Lower leg skin (tissue), 4 donors: Measurements from ENCODE around the gene PGAP3. TPM values are rescaled to one million over a fixed set of nuclear protein-coding genes. Genes with fewer than 3 reads are reported as not detected.

ENCODE experiments used
- DNase-seq, 2 donors: peaks; one replicate each; pipeline ENCODE4 v3.0.0-alpha.2; 2019; ENCODE audit warnings: low spot score in 2 of 2
- H3K4me3 ChIP-seq: fragments of 200-600 bp; sonication (generic); 2 replicates; pipeline ENCODE4 v1.5.1; 2017; ENCODE audit warnings: mild to moderate bottlenecking, low read depth; ENCODE audit not compliant: poor library complexity, severe bottlenecking
- CTCF ChIP-seq, 3 donors: fragments of 450-650 bp; IDR thresholded peaks; one replicate each; pipeline ENCODE4 v1.5.1; 2016; ENCODE audit warnings: antibody characterized with exemption in 3 of 3, mild to moderate bottlenecking in 3 of 3, moderate library complexity in 2 of 3
- POLR2A ChIP-seq, 2 donors: fragments of 450-650 bp; IDR thresholded peaks; one replicate each; pipeline ENCODE4 v1.6.1; 2016 to 2017; ENCODE audit warnings: antibody characterized with exemption in 2 of 2, mild to moderate bottlenecking in 1 of 2, moderate library complexity in 1 of 2
- WGBS, 2 donors: methylation state at CpG; one replicate each; pipeline ENCODE4 v1.1.5; 2018; 5-methylcytosine and 5-hydroxymethylcytosine counted together
- intact Hi-C: fragments of 100-400 bp; cut with DNase I; formaldehyde crosslinking; loops from one replicate; pipeline ENCODE4 v1.15.0; 2023; ENCODE audit warnings: low total_unique reads
- total RNA-seq, 4 donors: library from RNA; depleted of rRNA; stranded (reverse); fragments of >200 nt; gene quantifications; one replicate each; pipeline ENCODE4 v1.1.0, GENCODE V29; 2016

PGAP3 gene
- total RNA-seq, 4 donors from 2014 or later, result 24.2 to 41.4 (median 28.8) TPM

DNA sequence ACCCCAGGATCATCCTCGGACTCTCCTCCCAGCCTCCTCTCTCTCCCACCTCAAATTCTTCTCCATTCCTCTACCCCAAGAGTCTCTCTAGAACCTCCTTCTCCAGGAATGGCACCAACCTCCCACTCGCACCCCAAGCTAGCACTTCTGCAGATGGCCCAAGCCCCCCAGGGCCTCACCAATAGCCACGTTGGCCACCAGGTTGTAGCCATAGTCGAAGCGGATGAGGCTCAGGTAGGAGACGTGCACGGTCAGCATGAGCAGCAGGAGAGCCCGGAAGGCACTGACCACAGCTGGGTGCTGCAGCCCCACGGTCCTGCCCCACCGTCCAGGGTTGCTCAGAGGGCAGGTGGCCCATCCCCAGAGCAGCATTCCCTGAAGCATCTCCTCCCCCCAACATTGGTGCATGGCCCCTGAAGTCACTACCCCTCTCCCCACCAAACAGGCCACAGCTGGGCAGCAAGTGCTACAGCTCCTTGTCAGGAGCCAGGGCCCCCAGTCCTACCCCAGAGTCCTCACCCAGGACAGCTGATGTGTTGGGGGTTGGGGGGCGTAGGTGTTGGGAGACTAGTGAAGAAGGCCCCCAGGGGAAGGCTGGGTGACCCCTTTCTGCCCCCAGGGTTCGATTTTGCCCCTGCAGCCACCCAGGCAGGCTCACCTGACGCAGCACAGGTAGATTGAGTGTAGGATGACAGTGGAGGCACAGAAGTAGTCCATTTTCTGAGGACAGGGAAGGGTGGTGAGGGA is 14.3 kb downstream of the PGAP3 start:
- intact Hi-C loops, result no loop called here
- WGBS, 2 donors, result 79 to 84% methylated on average over 13 of the region's 13 CpGs
- DNase-seq, result no peak
- no peak overlapping the region for H3K4me3 ChIP-seq
- TF ChIP-seq POLR2A (IDR thresholded peaks at IDR 0.05), result no peak
- no peak for TF ChIP-seq CTCF (IDR thresholded peaks at IDR 0.05)

DNA sequence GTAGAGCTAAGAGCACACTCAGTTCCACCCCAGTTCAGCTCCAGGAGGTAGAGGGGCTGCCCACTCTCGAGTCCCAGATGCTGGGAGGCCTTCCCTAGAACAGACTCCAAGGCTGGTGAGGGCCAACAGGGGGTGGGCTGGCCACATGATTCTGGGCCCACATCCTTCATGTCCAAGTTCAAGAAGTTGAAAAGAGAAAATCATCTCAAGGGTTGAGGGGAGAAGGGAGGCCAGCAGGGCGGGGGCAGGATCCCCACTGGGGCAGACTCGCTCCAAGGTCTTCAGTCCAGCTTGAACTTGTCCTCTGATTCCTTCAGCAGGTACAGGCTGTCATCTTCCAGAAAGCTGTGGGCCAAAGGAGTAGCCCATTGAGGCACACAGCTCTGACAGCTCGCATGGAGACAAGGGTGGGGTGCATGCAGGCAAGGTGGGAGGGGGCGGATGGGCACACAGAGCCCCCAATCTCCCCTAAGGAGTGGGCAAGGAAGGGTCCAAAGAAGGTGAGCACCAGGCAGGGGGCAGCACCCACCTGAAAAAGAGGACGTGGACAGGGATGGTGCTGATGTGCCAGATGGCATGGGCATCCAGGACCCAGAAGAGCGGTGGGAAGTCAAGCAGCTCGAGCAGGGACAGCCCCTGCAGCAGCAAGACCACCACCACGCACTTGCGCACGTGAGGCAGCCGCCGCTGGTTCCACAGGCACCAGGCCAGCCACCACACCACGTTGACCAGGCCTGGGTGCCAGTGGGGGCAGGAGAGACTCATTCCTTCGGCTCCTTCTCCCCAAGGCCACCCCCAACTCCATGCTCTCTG is 15.1 kb downstream of the PGAP3 start:
- no peak overlapping the region for H3K4me3 ChIP-seq
- intact Hi-C loops, result no loop called here
- TF ChIP-seq POLR2A (IDR thresholded peaks at IDR 0.05) (no peak), CTCF (IDR thresholded peaks at IDR 0.05) (no peak)
- no peak for DNase-seq
- 82 to 83% methylated on average over 15 of the region's 15 CpGs for WGBS, 2 donors

GRCh38 chr17:39671651-39672521 is 16.0 kb downstream of the PGAP3 start:
- TF ChIP-seq CTCF (IDR thresholded peaks at IDR 0.05) (peak in 1 of 3 donors; percentile 48), POLR2A (IDR thresholded peaks at IDR 0.05) (no peak)

DNA sequence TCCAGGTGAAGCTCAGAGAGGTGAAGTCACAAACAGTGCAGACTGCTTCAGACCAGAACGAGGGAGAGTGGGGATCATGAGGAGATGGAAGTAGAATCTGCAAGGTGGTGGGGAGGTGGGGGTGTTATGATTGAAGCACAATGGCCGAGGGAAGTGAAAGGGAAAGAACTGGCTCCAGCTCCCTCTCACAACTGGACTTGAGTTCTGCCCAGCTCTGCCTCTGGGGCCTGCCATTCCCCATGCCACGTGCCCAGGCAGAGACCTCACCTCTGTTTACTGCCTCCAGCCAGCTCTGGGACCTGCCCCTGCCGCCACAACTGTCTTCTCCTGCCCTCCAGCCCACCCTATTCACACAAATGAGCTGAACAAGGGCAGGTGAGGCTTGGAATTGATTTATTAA is 17.1 kb downstream of the PGAP3 start:
- no peak for DNase-seq
- H3K4me3 ChIP-seq, result no peak overlapping the region
- intact Hi-C loops, result no loop called here
- WGBS, 2 donors, result 41 to 54% methylated on average over 4 of the region's 4 CpGs
- TF ChIP-seq POLR2A (IDR thresholded peaks at IDR 0.05) (no peak), CTCF (IDR thresholded peaks at IDR 0.05) (no peak)

More at GRCh38 chr17:39671651-39672521, 16.0 kb downstream of the PGAP3 start:
- intact Hi-C loops, result no loop called here
- WGBS, 2 donors, result 35 to 42% methylated on average over 19 of the region's 19 CpGs
- no peak for DNase-seq
- no peak overlapping the region for H3K4me3 ChIP-seq

GRCh38 chr17:39669897-39670735 is 17.7 kb downstream of the PGAP3 start:
- TF ChIP-seq POLR2A (IDR thresholded peaks at IDR 0.05) (no peak), CTCF (IDR thresholded peaks at IDR 0.05) (no peak)
- DNase-seq, result no peak
- no peak overlapping the region for H3K4me3 ChIP-seq
- WGBS, 2 donors, result 82 to 85% methylated on average over 21 to 23 of the region's 23 CpGs
- intact Hi-C loops, result no loop called here
